ENCODE measurements around the gene RNF212B.

DNA sequence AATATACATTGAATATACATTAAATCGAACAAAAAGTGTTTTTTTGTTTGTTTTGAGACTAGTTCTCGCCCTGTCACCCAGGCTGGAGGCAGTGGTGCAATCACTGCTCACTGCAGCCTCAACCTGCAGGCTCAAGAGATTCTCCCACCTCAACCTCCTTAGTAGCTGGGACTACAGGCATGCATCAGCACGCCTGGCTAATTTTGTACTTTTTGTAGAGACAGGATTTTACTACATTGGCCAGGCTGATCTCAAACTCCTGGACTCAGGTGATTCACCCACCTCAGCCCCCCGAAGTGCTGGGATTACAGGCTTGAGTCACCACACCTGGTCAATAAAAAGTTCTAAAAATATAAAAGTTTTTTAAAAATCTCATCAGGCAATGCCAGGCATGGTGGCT, 10.2 kb upstream of the RNF212B start:
- TF ChIP-seq, protein P1, sequence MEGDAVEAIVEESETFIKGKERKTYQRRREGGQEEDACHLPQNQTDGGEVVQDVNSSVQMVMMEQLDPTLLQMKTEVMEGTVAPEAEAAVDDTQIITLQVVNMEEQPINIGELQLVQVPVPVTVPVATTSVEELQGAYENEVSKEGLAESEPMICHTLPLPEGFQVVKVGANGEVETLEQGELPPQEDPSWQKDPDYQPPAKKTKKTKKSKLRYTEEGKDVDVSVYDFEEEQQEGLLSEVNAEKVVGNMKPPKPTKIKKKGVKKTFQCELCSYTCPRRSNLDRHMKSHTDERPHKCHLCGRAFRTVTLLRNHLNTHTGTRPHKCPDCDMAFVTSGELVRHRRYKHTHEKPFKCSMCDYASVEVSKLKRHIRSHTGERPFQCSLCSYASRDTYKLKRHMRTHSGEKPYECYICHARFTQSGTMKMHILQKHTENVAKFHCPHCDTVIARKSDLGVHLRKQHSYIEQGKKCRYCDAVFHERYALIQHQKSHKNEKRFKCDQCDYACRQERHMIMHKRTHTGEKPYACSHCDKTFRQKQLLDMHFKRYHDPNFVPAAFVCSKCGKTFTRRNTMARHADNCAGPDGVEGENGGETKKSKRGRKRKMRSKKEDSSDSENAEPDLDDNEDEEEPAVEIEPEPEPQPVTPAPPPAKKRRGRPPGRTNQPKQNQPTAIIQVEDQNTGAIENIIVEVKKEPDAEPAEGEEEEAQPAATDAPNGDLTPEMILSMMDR (tag by site-specific recombination; IDR thresholded peaks at IDR 0.05): no peak
- TF ChIP-seq TRIM28 (IDR thresholded peaks at IDR 0.05; ENCODE audit: borderline replicate concordance, low read length): no peak
- TF ChIP-seq ZNF404 (tag by site-specific recombination; IDR thresholded peaks at IDR 0.05): no peak
- TF ChIP-seq ZNF239 (tag by site-specific recombination; IDR thresholded peaks at IDR 0.05): no peak
- TF ChIP-seq ZNF37A (tag by site-specific recombination; IDR thresholded peaks at IDR 0.05): no peak
- no peak for TF ChIP-seq ZBTB7A (tag by site-specific recombination; IDR thresholded peaks at IDR 0.05; ENCODE audit: low read depth)
- TF ChIP-seq PRDM10 (tag by site-specific recombination; IDR thresholded peaks at IDR 0.05): no peak
- TF ChIP-seq SCRT1 (tag by site-specific recombination; IDR thresholded peaks at IDR 0.05; ENCODE audit: borderline replicate concordance): no peak
- no peak for TF ChIP-seq ZNF146 (tag by site-specific recombination; IDR thresholded peaks at IDR 0.05)
- TF ChIP-seq KLF9 (tag by site-specific recombination; IDR thresholded peaks at IDR 0.05; ENCODE audit: low read depth): no peak
- TF ChIP-seq KLF16 (tag by site-specific recombination; IDR thresholded peaks at IDR 0.05): no peak
- TF ChIP-seq ZNF513 (tag by site-specific recombination; IDR thresholded peaks at IDR 0.05): no peak
- no peak for TF ChIP-seq ZNF23 (tag by site-specific recombination; IDR thresholded peaks at IDR 0.05; ENCODE audit: borderline replicate concordance)
- TF ChIP-seq ZNF416 (tag by site-specific recombination; IDR thresholded peaks at IDR 0.05): no peak

All from HEK293 (cell line).